Panc1 (cell line): ENCODE results near the gene DZIP1. TPM values are rescaled to one million over a fixed set of nuclear protein-coding genes. Genes with fewer than 3 reads are reported as not detected.

Experiments used
- ATAC-seq: fragments of 200-7000 bp; cut with Tn5 transposase; 2 replicates; pipeline ENCODE4 v1.9.1; 2020; ENCODE audit warnings: mild to moderate bottlenecking, moderate library complexity
- BruUV-seq: library from RNA; stranded (reverse); fragments of 400-500 nt; replicated peaks from 2 replicates; lab custom pipeline; 2021; lab: Mats Ljungman, UMichigan
- CTCF ChIA-PET: fragments of 300-600 bp; sonication (Branson Sonifier 250); formaldehyde crosslinking; loops from one replicate; lab custom pipeline; 2022; ENCODE audit warnings: antibody characterized with exemption; lab: Charles Lee
- POLR2A ChIA-PET: fragments of 300-600 bp; sonication (Branson Sonifier 250); formaldehyde crosslinking; loops from one replicate; lab custom pipeline; 2022; ENCODE audit warnings: antibody characterized with exemption; lab: Charles Lee
- DNase-seq: peaks from one replicate; pipeline ENCODE4 v3.0.0-alpha.2; 2010; ENCODE audit warnings: low read depth, low spot score
- H3K27ac ChIP-seq: 2 replicates; pipeline ENCODE4 v1.5.1; 2011; ENCODE audit warnings: mild to moderate bottlenecking, low read length, inconsistent platforms
- H3K27me3 ChIP-seq: fragments of 200-500 bp; sonication (Bioruptor generic); 2 replicates; pipeline ENCODE4 v1.6.0; 2014; ENCODE audit warnings: low read length, inconsistent platforms; ENCODE audit not compliant: control insufficient read depth, insufficient read depth
- H3K36me3 ChIP-seq: fragments of 200-500 bp; sonication (Bioruptor generic); 2 replicates; pipeline ENCODE4 v1.5.1; 2014; ENCODE audit warnings: inconsistent platforms, mild to moderate bottlenecking, low read length, moderate library complexity; ENCODE audit not compliant: control insufficient read depth, insufficient read depth
- H3K4me1 ChIP-seq: 2 replicates; pipeline ENCODE4 v1.5.1; 2011; ENCODE audit warnings: inconsistent platforms, mild to moderate bottlenecking, low read length, moderate library complexity; ENCODE audit not compliant: control insufficient read depth, insufficient read depth
- H3K4me3 ChIP-seq, 2 experiments: 2 replicates each; pipeline ENCODE4 v1.5.1; 2011 to 2012; ENCODE audit warnings: low read depth in 2 of 2, low read length in 2 of 2, mild to moderate bottlenecking in 2 of 2, inconsistent platforms in 1 of 2, moderate library complexity in 1 of 2
- H3K9me3 ChIP-seq: fragments of 200-500 bp; sonication (Bioruptor generic); 2 replicates; pipeline ENCODE4 v1.5.1; 2014; ENCODE audit warnings: low read depth, mild to moderate bottlenecking, inconsistent platforms, low read length, moderate library complexity; ENCODE audit not compliant: control insufficient read depth, insufficient read depth
- POLR2AphosphoS5 ChIP-seq: IDR thresholded peaks from 2 replicates; pipeline ENCODE4 v1.6.1; 2012; ENCODE audit warnings: mild to moderate bottlenecking, low read depth, low read length, moderate library complexity
- SIN3A ChIP-seq: IDR thresholded peaks from 2 replicates; pipeline ENCODE4 v1.6.1; 2012; ENCODE audit warnings: low read depth, mild to moderate bottlenecking, low read length, moderate library complexity, borderline replicate concordance; ENCODE audit not compliant: insufficient read depth
- TCF7L2 ChIP-seq: IDR thresholded peaks from 2 replicates; pipeline ENCODE4 v1.6.1; 2011; ENCODE audit warnings: mild to moderate bottlenecking, low read depth, low read length, inconsistent platforms
- in situ Hi-C: cut with HindIII; loops from 2 replicates; pipeline ENCODE4 v1.10.0; 2016; ENCODE audit warnings: low sequenced_read_pairs, low pct_unique_long_range_greater_than_20kb
- intact Hi-C: fragments of 100-400 bp; cut with micrococcal nuclease; formaldehyde crosslinking; loops from one replicate; pipeline ENCODE4 v1.10.0; 2022; ENCODE audit not compliant: unreplicated experiment
- total RNA-seq: library from RNA; stranded (reverse); gene quantifications from one replicate; pipeline ENCODE4 v1.2.1, GENCODE V29; 2021; ENCODE audit not compliant: unreplicated experiment
- TF ChIP-seq, protein P1 (sequence below): fragments of 450-650 bp; IDR thresholded peaks from 2 replicates; pipeline ENCODE4 v1.5.1; 2017; ENCODE audit warnings: mild to moderate bottlenecking
- TF ChIP-seq, protein P2 (sequence below), 2 experiments: IDR thresholded peaks; 2 replicates each; pipeline ENCODE4 v1.6.1; 2011 to 2012; ENCODE audit warnings: low read depth in 2 of 2, control low read depth in 1 of 2, low read length in 1 of 2, mild to moderate bottlenecking in 1 of 2, moderate library complexity in 1 of 2; ENCODE audit not compliant: insufficient read depth in 1 of 2

DZIP1 gene
- total RNA-seq, 1 experiment from 2014 or later = 22.9 TPM

DNA sequence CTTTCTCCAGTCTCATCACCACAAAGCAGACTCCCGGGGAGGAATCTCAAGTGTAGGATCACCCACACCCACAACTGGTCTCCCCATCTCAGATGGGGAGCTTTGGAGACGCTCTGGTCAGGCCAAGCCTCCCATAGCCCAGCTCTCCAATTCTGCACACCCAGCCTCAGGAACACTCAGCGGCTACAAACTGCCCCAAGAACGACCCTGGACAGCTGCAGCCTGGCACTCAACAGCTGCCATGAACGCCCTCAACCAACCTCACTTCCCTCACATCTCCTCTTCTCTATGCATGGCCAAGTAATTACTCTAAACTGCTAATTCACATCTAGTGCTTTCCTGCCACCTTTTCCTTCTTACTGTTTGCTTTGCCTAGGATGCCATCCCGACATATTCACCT lies 42.6 kb downstream of the DZIP1 start:
- intact Hi-C loops = no loop called here
- no TSS peak for BruUV-seq
- H3K27me3 ChIP-seq = no peaks in the 10 kb centered on the region
- DNase-seq (no peak), ATAC-seq (no peak)
- no peaks in the 10 kb centered on the region; the same call in 1 of the 2 replicates for H3K36me3 ChIP-seq
- H3K27ac ChIP-seq = no peak overlapping the region
- no peaks in the 10 kb centered on the region for H3K9me3 ChIP-seq
- TF ChIP-seq POLR2AphosphoS5 (no peak), SIN3A (no peak), TCF7L2 (no peak)
- TF ChIP-seq, protein P1, sequence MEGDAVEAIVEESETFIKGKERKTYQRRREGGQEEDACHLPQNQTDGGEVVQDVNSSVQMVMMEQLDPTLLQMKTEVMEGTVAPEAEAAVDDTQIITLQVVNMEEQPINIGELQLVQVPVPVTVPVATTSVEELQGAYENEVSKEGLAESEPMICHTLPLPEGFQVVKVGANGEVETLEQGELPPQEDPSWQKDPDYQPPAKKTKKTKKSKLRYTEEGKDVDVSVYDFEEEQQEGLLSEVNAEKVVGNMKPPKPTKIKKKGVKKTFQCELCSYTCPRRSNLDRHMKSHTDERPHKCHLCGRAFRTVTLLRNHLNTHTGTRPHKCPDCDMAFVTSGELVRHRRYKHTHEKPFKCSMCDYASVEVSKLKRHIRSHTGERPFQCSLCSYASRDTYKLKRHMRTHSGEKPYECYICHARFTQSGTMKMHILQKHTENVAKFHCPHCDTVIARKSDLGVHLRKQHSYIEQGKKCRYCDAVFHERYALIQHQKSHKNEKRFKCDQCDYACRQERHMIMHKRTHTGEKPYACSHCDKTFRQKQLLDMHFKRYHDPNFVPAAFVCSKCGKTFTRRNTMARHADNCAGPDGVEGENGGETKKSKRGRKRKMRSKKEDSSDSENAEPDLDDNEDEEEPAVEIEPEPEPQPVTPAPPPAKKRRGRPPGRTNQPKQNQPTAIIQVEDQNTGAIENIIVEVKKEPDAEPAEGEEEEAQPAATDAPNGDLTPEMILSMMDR = no peak
- TF ChIP-seq, protein P2, sequence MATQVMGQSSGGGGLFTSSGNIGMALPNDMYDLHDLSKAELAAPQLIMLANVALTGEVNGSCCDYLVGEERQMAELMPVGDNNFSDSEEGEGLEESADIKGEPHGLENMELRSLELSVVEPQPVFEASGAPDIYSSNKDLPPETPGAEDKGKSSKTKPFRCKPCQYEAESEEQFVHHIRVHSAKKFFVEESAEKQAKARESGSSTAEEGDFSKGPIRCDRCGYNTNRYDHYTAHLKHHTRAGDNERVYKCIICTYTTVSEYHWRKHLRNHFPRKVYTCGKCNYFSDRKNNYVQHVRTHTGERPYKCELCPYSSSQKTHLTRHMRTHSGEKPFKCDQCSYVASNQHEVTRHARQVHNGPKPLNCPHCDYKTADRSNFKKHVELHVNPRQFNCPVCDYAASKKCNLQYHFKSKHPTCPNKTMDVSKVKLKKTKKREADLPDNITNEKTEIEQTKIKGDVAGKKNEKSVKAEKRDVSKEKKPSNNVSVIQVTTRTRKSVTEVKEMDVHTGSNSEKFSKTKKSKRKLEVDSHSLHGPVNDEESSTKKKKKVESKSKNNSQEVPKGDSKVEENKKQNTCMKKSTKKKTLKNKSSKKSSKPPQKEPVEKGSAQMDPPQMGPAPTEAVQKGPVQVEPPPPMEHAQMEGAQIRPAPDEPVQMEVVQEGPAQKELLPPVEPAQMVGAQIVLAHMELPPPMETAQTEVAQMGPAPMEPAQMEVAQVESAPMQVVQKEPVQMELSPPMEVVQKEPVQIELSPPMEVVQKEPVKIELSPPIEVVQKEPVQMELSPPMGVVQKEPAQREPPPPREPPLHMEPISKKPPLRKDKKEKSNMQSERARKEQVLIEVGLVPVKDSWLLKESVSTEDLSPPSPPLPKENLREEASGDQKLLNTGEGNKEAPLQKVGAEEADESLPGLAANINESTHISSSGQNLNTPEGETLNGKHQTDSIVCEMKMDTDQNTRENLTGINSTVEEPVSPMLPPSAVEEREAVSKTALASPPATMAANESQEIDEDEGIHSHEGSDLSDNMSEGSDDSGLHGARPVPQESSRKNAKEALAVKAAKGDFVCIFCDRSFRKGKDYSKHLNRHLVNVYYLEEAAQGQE (IDR thresholded peaks at IDR 0.05; ENCODE audit: insufficient read depth in 1 of 2, low read depth in 2 of 2, low read length in 1 of 2) = no peak
- in situ Hi-C loops = no loop called here
- ChIA-PET CTCF (no interaction called here), POLR2A (interaction anchor here (0.6 kb wide), 1 partner anchor 1551 kb away, joined by 4 read pairs; no protein-coding TSS in a partner anchor)
- no peak overlapping the region for H3K4me3 ChIP-seq
- H3K4me1 ChIP-seq = no peaks in the 10 kb centered on the region

DNA sequence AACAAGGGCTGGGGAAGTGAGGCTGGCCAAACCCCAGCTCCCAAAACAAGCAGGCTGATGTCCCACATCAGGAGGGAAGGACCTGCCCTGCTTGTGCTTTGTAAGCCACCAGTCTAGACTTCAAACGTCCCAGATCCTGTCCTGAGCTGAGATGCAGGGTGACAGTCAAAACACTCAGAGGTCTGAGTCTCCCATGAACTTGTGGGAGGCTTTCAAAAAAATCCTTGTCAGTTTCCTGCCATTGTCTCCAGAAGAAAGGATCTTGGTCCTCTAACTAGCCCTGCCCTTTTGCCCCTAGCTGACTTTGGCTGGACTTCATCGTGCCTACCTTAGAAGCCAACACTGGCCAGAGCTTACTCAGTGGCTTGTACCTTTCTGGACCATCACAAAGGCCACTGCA lies 43.3 kb downstream of the DZIP1 start:
- Histone ChIP-seq H3K9me3 (no peaks in the 10 kb centered on the region), H3K36me3 (no peaks in the 10 kb centered on the region; the same call in 1 of the 2 replicates), H3K27ac (no peak overlapping the region), H3K4me3 (no peak overlapping the region), H3K27me3 (no peaks in the 10 kb centered on the region), H3K4me1 (no peaks in the 10 kb centered on the region)
- no peak for ATAC-seq
- no peak for DNase-seq
- no peak for TF ChIP-seq TCF7L2
- TF ChIP-seq, protein P1 = no peak
- TF ChIP-seq POLR2AphosphoS5 = no peak
- no peak for TF ChIP-seq SIN3A
- TF ChIP-seq, protein P2 (IDR thresholded peaks at IDR 0.05; ENCODE audit: insufficient read depth in 1 of 2, low read depth in 2 of 2, low read length in 1 of 2) = no peak
- in situ Hi-C loops = no loop called here
- CTCF ChIA-PET = no interaction called here
- BruUV-seq = no TSS peak
- POLR2A ChIA-PET = interaction anchor here (0.6 kb wide), 1 partner anchor 1551 kb away, joined by 4 read pairs; no protein-coding TSS in a partner anchor
- intact Hi-C loops = no loop called here
